SK-N-MC (cell line): ENCODE measurements around the gene DERA.

Source experiments
- EZH2 ChIP-seq: fragments of 200-600 bp; sonication (generic); IDR thresholded peaks from one replicate; pipeline ENCODE4 v1.6.1; 2017; ENCODE audit warnings: antibody characterized with exemption
- POLR2AphosphoS5 ChIP-seq: IDR thresholded peaks from 2 replicates; pipeline ENCODE4 v1.6.1; 2012; ENCODE audit warnings: mild to moderate bottlenecking, low read depth, low read length, borderline replicate concordance

GRCh38 chr12:15886372-15887042, 24.6 kb upstream of the DERA start:
- TF ChIP-seq POLR2AphosphoS5 (no peak), EZH2 (no peak)
